HCT116 (cell line): ENCODE results near the gene GPA33. TPM values are rescaled to one million over a fixed set of nuclear protein-coding genes. Genes with fewer than 3 reads are reported as not detected.

Experiments used
- ATAC-seq: fragments of 200-7000 bp; cut with Tn5 transposase; 2 replicates; pipeline ENCODE4 v1.9.1; 2020; ENCODE audit warnings: mild to moderate bottlenecking, moderate library complexity
- BruUV-seq: library from RNA; stranded (reverse); fragments of 400-500 nt; replicated peaks from 2 replicates; lab custom pipeline; 2021; lab: Mats Ljungman, UMichigan
- CTCF ChIA-PET: fragments of 300-600 bp; sonication (Branson Sonifier 250); formaldehyde crosslinking; loops from one replicate; lab custom pipeline; 2021; ENCODE audit warnings: antibody characterized with exemption; lab: Charles Lee
- POLR2A ChIA-PET: fragments of 300-600, 350-600 bp; sonication (Branson Sonifier 250); formaldehyde crosslinking; loops from one replicate; lab custom pipeline; 2021; ENCODE audit warnings: antibody characterized with exemption; lab: Charles Lee
- RAD21 ChIA-PET, 2 experiments: fragments of 300-600 bp; sonication (Branson Sonifier 250); formaldehyde crosslinking; loops; one replicate each; lab custom pipeline; 2023; ENCODE audit warnings: low total read pairs in 2 of 2; ENCODE audit not compliant: uncharacterized antibody in 2 of 2, unreplicated experiment in 2 of 2, low non-redundant PET in 1 of 2; lab: Charles Lee
- DNase-seq: peaks from one replicate; pipeline ENCODE4 v3.0.0-alpha.2; 2010; ENCODE audit warnings: low read depth, low spot score
- H2AFZ ChIP-seq: fragments of 200-600 bp; shearing (Covaris generic), sonication (generic); 2 replicates; pipeline ENCODE4 v1.6.1; 2017; ENCODE audit warnings: low read depth, mixed run types, mixed read lengths, antibody characterized with exemption, low read length; ENCODE audit not compliant: poor library complexity, severe bottlenecking
- H3K27ac ChIP-seq: 2 replicates; pipeline ENCODE4 v1.5.1; 2012; ENCODE audit warnings: low read depth, low read length
- H3K27me3 ChIP-seq: fragments of 200-600 bp; sonication (generic); 2 replicates; pipeline ENCODE4 v1.6.1; 2016; ENCODE audit warnings: mixed run types, low read length, mixed read lengths; ENCODE audit not compliant: insufficient read depth
- H3K36me3 ChIP-seq, 2 experiments: fragments of 200-500 bp in 1 of 2; fragments of 200-600 bp in 1 of 2; sonication (Bioruptor generic) in 1 of 2; sonication (generic) in 1 of 2; 2 replicates each; pipeline versions ENCODE4 v1.5.1 to v1.6.1; 2014 to 2016; ENCODE audit warnings: low read length in 2 of 2, inconsistent platforms in 1 of 2, mixed read lengths in 1 of 2, mixed run types in 1 of 2; ENCODE audit not compliant: insufficient read depth in 2 of 2, control insufficient read depth in 1 of 2
- H3K4me1 ChIP-seq, 2 experiments: fragments of 200-600 bp in 1 of 2; sonication (generic) in 1 of 2; 2 replicates each; pipeline versions ENCODE4 v1.5.1 to v1.6.1; 2012 to 2017; ENCODE audit warnings: low read length in 2 of 2, inconsistent platforms in 1 of 2, mild to moderate bottlenecking in 1 of 2, mixed read lengths in 1 of 2, mixed run types in 1 of 2, moderate library complexity in 1 of 2; ENCODE audit not compliant: insufficient read depth in 2 of 2, control insufficient read depth in 1 of 2
- H3K4me2 ChIP-seq: fragments of 200-600 bp; sonication (generic); 2 replicates; pipeline ENCODE4 v1.6.1; 2017; ENCODE audit warnings: mixed run types, low read length, mixed read lengths
- H3K4me3 ChIP-seq, 2 experiments: fragments of 200-600 bp in 1 of 2; sonication (generic) in 1 of 2; replicated peaks in 1 of 2; 2 replicates each; pipeline ENCODE4 v1.5.1; 2011 to 2016; ENCODE audit warnings: low read length in 2 of 2, control low read depth in 1 of 2, low read depth in 1 of 2, mild to moderate bottlenecking in 1 of 2, mixed read lengths in 1 of 2, mixed run types in 1 of 2
- H3K79me2 ChIP-seq: fragments of 200-600 bp; sonication (generic); 2 replicates; pipeline ENCODE4 v1.6.1; 2017; ENCODE audit warnings: mild to moderate bottlenecking, mixed run types, low read length, moderate library complexity, mixed read lengths; ENCODE audit not compliant: insufficient read depth
- H3K9ac ChIP-seq: fragments of 200-600 bp; sonication (generic); 2 replicates; pipeline ENCODE4 v1.6.1; 2016; ENCODE audit warnings: low read length, mixed read lengths
- H3K9me2 ChIP-seq: fragments of 200-600 bp; sonication (generic), shearing (Covaris generic); 2 replicates; pipeline ENCODE4 v1.6.1; 2017; ENCODE audit warnings: mixed run types, mild to moderate bottlenecking, moderate library complexity; ENCODE audit not compliant: insufficient read depth
- H3K9me3 ChIP-seq, 2 experiments: fragments of 200-500 bp in 1 of 2; fragments of 200-600 bp in 1 of 2; sonication (Bioruptor generic) in 1 of 2; sonication (generic) in 1 of 2; 2 replicates each; pipeline ENCODE4 v1.6.1; 2014 to 2017; ENCODE audit warnings: low read length in 2 of 2, mixed read lengths in 2 of 2, inconsistent platforms in 1 of 2, low read depth in 1 of 2, mild to moderate bottlenecking in 1 of 2, mixed run types in 1 of 2, moderate library complexity in 1 of 2; ENCODE audit not compliant: control insufficient read depth in 1 of 2, insufficient read depth in 1 of 2
- H4K20me1 ChIP-seq: fragments of 200-600 bp; sonication (generic), shearing (Covaris generic); 2 replicates; pipeline ENCODE4 v1.6.1; 2017; ENCODE audit warnings: mixed run types, mild to moderate bottlenecking, moderate library complexity; ENCODE audit not compliant: insufficient read depth
- CEBPB ChIP-seq: IDR thresholded peaks from 2 replicates; pipeline ENCODE4 v1.6.1; 2012; ENCODE audit warnings: low read depth
- EGR1 ChIP-seq: IDR thresholded peaks from 2 replicates; pipeline ENCODE4 v1.6.1; 2012; ENCODE audit warnings: low read depth
- EZH2 ChIP-seq: fragments of 200-600 bp; sonication (generic); IDR thresholded peaks from 2 replicates; pipeline ENCODE4 v1.6.1; 2017; ENCODE audit warnings: antibody characterized with exemption, mixed run types
- EZH2phosphoT487 ChIP-seq: fragments of 200-600 bp; IDR thresholded peaks from 2 replicates; pipeline ENCODE4 v1.6.1; 2018; ENCODE audit warnings: antibody characterized with exemption, borderline replicate concordance
- FOSL1 ChIP-seq: IDR thresholded peaks from 2 replicates; pipeline ENCODE4 v1.6.1; 2012; ENCODE audit warnings: low read depth
- JUND ChIP-seq: IDR thresholded peaks from 2 replicates; pipeline ENCODE4 v1.6.1; 2012
- POLR2A ChIP-seq: IDR thresholded peaks from 2 replicates; pipeline ENCODE4 v1.7.0; 2011; ENCODE audit warnings: borderline replicate concordance; ENCODE audit not compliant: insufficient read depth, insufficient read length; ENCODE audit errors: extremely low read depth
- POLR2AphosphoS5 ChIP-seq: IDR thresholded peaks from 2 replicates; pipeline ENCODE4 v1.6.1; 2011; ENCODE audit warnings: mild to moderate bottlenecking, low read depth, low read length, moderate library complexity
- RAD21 ChIP-seq: IDR thresholded peaks from 2 replicates; pipeline ENCODE4 v1.6.1; 2012; ENCODE audit warnings: low read depth, mild to moderate bottlenecking
- SIN3A ChIP-seq: IDR thresholded peaks from 2 replicates; pipeline ENCODE4 v1.6.1; 2012; ENCODE audit warnings: low read depth
- SP1 ChIP-seq: IDR thresholded peaks from 2 replicates; pipeline ENCODE4 v1.6.1; 2012; ENCODE audit warnings: low read depth
- SRF ChIP-seq: IDR thresholded peaks from 2 replicates; pipeline ENCODE4 v1.6.1; 2012; ENCODE audit warnings: low read depth
- TCF7L2 ChIP-seq: IDR thresholded peaks from 2 replicates; pipeline ENCODE4 v1.7.0; 2011; ENCODE audit warnings: borderline replicate concordance, inconsistent platforms; ENCODE audit not compliant: insufficient read depth, insufficient read length; ENCODE audit errors: extremely low read depth
- YY1 ChIP-seq: IDR thresholded peaks from 2 replicates; pipeline ENCODE4 v1.6.1; 2011; ENCODE audit warnings: low read length, low read depth, moderate library complexity, mild to moderate bottlenecking; ENCODE audit not compliant: insufficient replicate concordance; ENCODE audit errors: extremely low read depth
- ZFX ChIP-seq: fragments of 450-650 bp; IDR thresholded peaks from 2 replicates; pipeline ENCODE4 v1.6.1; 2017
- ZNF274 ChIP-seq: fragments of 200-500 bp; sonication (Bioruptor generic); IDR thresholded peaks from 2 replicates; pipeline ENCODE4 v1.6.1; 2014; ENCODE audit warnings: mild to moderate bottlenecking, low read depth, low read length, inconsistent platforms
- intact Hi-C: fragments of 100-400 bp; cut with micrococcal nuclease; formaldehyde crosslinking; loops from 2 replicates; pipeline ENCODE4 v1.10.0; 2022
- total RNA-seq: library from RNA; stranded (reverse); gene quantifications from one replicate; pipeline ENCODE4 v1.2.1, GENCODE V29; 2021; ENCODE audit not compliant: unreplicated experiment
- TF ChIP-seq, protein P1 (sequence below): IDR thresholded peaks from 2 replicates; pipeline ENCODE4 v1.6.1; 2012
- TF ChIP-seq, protein P2 (sequence below): IDR thresholded peaks from 2 replicates; pipeline ENCODE4 v1.6.1; 2012; ENCODE audit warnings: low read depth
- TF ChIP-seq, protein P3 (sequence below): IDR thresholded peaks from 2 replicates; pipeline ENCODE4 v1.6.1; 2011; ENCODE audit warnings: mild to moderate bottlenecking, low read length, moderate library complexity; ENCODE audit not compliant: insufficient replicate concordance; ENCODE audit errors: extremely low read depth
- TF ChIP-seq, protein P4 (sequence below), 3 experiments: fragments of 200-600 bp in 1 of 3; sonication (generic) in 1 of 3; IDR thresholded peaks in 2 of 3; conservative IDR thresholded peaks in 1 of 3; 2 replicates each; pipeline ENCODE4 v1.5.1; 2012 to 2017; ENCODE audit warnings: low read depth in 2 of 3, low read length in 2 of 3, antibody characterized with exemption in 1 of 3, borderline replicate concordance in 1 of 3, control low read depth in 1 of 3, mild to moderate bottlenecking in 1 of 3, mixed read lengths in 1 of 3, mixed run types in 1 of 3, moderate library complexity in 1 of 3; ENCODE audit not compliant: insufficient read depth in 1 of 3

The GPA33 gene
- total RNA-seq, 1 experiment from 2014 or later, result 0.22 TPM

DNA sequence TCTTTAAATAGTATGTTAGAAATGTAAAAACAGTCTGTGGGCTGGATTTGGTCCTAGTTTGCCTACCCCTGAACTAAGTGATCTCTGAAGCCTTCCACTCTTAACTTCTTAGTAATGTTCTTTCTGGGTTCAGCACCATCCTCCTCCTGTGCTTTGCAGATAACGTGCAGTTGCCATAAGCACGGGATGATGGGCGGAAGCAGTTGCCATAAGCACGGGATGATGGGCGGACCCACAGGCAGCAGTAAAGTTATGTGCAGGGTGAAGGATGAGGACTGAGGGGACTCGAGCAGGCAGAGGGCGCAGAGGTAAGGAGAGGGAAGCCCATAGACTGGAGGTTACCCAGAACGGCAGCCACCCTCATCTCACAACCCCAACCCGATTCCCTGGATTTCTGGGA, 25.6 kb downstream of the GPA33 start:
- Histone ChIP-seq H3K27ac (no peak overlapping the region), H3K4me2 (no peak overlapping the region), H3K79me2 (no peaks in the 10 kb centered on the region), H3K4me1 (peaks cover 0 to 9% of the 10 kb centered on the region in 2 experiments; a peak in 3 of 4 replicates), H3K9me3 (no peaks in the 10 kb centered on the region), H2AFZ (no peak overlapping the region), H3K9ac (no peak overlapping the region), H3K9me2 (no peaks in the 10 kb centered on the region), H3K27me3 (no peaks in the 10 kb centered on the region), H3K4me3 (no peak overlapping the region), H4K20me1 (no peaks in the 10 kb centered on the region), H3K36me3 (no peaks in the 10 kb centered on the region)
- intact Hi-C loops, result loop anchor here (5.0 kb wide), 2 partner anchors 203 to 623 kb away; no protein-coding TSS in a partner anchor
- RAD21 ChIA-PET, result no interaction called here
- CTCF ChIA-PET, result interaction anchor here (8.4 kb wide), 1 partner anchor 154 kb away, joined by 324 read pairs; no protein-coding TSS in a partner anchor
- DNase-seq, result no peak
- POLR2A ChIA-PET, result no interaction called here
- TF ChIP-seq CEBPB, result no peak
- no peak for TF ChIP-seq YY1
- no peak for TF ChIP-seq TCF7L2
- no peak for TF ChIP-seq EGR1
- no peak for TF ChIP-seq RAD21
- TF ChIP-seq, protein P1, sequence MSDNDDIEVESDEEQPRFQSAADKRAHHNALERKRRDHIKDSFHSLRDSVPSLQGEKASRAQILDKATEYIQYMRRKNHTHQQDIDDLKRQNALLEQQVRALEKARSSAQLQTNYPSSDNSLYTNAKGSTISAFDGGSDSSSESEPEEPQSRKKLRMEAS, result no peak
- TF ChIP-seq POLR2AphosphoS5, result no peak
- TF ChIP-seq EZH2, result no peak
- TF ChIP-seq, protein P2, sequence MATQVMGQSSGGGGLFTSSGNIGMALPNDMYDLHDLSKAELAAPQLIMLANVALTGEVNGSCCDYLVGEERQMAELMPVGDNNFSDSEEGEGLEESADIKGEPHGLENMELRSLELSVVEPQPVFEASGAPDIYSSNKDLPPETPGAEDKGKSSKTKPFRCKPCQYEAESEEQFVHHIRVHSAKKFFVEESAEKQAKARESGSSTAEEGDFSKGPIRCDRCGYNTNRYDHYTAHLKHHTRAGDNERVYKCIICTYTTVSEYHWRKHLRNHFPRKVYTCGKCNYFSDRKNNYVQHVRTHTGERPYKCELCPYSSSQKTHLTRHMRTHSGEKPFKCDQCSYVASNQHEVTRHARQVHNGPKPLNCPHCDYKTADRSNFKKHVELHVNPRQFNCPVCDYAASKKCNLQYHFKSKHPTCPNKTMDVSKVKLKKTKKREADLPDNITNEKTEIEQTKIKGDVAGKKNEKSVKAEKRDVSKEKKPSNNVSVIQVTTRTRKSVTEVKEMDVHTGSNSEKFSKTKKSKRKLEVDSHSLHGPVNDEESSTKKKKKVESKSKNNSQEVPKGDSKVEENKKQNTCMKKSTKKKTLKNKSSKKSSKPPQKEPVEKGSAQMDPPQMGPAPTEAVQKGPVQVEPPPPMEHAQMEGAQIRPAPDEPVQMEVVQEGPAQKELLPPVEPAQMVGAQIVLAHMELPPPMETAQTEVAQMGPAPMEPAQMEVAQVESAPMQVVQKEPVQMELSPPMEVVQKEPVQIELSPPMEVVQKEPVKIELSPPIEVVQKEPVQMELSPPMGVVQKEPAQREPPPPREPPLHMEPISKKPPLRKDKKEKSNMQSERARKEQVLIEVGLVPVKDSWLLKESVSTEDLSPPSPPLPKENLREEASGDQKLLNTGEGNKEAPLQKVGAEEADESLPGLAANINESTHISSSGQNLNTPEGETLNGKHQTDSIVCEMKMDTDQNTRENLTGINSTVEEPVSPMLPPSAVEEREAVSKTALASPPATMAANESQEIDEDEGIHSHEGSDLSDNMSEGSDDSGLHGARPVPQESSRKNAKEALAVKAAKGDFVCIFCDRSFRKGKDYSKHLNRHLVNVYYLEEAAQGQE, result no peak
- TF ChIP-seq ZNF274, result no peak
- TF ChIP-seq SP1, result no peak
- TF ChIP-seq FOSL1, result no peak
- no peak for TF ChIP-seq POLR2A
- TF ChIP-seq SRF, result no peak
- TF ChIP-seq, protein P3, sequence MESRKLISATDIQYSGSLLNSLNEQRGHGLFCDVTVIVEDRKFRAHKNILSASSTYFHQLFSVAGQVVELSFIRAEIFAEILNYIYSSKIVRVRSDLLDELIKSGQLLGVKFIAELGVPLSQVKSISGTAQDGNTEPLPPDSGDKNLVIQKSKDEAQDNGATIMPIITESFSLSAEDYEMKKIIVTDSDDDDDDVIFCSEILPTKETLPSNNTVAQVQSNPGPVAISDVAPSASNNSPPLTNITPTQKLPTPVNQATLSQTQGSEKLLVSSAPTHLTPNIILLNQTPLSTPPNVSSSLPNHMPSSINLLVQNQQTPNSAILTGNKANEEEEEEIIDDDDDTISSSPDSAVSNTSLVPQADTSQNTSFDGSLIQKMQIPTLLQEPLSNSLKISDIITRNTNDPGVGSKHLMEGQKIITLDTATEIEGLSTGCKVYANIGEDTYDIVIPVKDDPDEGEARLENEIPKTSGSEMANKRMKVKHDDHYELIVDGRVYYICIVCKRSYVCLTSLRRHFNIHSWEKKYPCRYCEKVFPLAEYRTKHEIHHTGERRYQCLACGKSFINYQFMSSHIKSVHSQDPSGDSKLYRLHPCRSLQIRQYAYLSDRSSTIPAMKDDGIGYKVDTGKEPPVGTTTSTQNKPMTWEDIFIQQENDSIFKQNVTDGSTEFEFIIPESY, result no peak
- no peak for TF ChIP-seq ZFX
- TF ChIP-seq, protein P4, sequence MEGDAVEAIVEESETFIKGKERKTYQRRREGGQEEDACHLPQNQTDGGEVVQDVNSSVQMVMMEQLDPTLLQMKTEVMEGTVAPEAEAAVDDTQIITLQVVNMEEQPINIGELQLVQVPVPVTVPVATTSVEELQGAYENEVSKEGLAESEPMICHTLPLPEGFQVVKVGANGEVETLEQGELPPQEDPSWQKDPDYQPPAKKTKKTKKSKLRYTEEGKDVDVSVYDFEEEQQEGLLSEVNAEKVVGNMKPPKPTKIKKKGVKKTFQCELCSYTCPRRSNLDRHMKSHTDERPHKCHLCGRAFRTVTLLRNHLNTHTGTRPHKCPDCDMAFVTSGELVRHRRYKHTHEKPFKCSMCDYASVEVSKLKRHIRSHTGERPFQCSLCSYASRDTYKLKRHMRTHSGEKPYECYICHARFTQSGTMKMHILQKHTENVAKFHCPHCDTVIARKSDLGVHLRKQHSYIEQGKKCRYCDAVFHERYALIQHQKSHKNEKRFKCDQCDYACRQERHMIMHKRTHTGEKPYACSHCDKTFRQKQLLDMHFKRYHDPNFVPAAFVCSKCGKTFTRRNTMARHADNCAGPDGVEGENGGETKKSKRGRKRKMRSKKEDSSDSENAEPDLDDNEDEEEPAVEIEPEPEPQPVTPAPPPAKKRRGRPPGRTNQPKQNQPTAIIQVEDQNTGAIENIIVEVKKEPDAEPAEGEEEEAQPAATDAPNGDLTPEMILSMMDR (IDR thresholded peaks at IDR 0.05 in 2 of 3, conservative IDR thresholded peaks at IDR 0.05 in 1 of 3; ENCODE audit: borderline replicate concordance in 1 of 3, insufficient read depth in 1 of 3, low read depth in 2 of 3, low read length in 2 of 3), result no peak
- no peak for TF ChIP-seq JUND
- TF ChIP-seq EZH2phosphoT487, result no peak
- no peak for TF ChIP-seq SIN3A
- no TSS peak for BruUV-seq
- no peak for ATAC-seq
